ENCODE results near the gene XPNPEP2.

- TF ChIP-seq ATF6 (CRISPR knock-in tag; IDR thresholded peaks at IDR 0.05): no peak
- no peak for TF ChIP-seq ELF1 (tag; IDR thresholded peaks at IDR 0.05)
- no peak for TF ChIP-seq ZNF253 (CRISPR knock-in tag; conservative IDR thresholded peaks at IDR 0.05)
- no peak for TF ChIP-seq ARID4B (CRISPR knock-in tag; IDR thresholded peaks at IDR 0.05)
- TF ChIP-seq CTCF (IDR thresholded peaks at IDR 0.05 in 2 of 3, conservative IDR thresholded peaks at IDR 0.05 in 1 of 3; ENCODE audit: insufficient read depth in 2 of 3, low read depth in 1 of 3, low read length in 3 of 3): no peak
- TF ChIP-seq SNRNP70 (optimal IDR thresholded peaks at IDR 0.05; ENCODE audit: low read depth, low read length): no peak
- TF ChIP-seq DPF2 (IDR thresholded peaks at IDR 0.05): no peak
- no peak for TF ChIP-seq TBP (optimal IDR thresholded peaks at IDR 0.05; ENCODE audit: low read depth, low read length)
- TF ChIP-seq E2F6 (IDR thresholded peaks at IDR 0.05; ENCODE audit: borderline replicate concordance in 1 of 2, extremely low read depth in 1 of 2, insufficient read depth in 1 of 2, insufficient read length in 1 of 2, low read depth in 1 of 2, low read length in 1 of 2, poor library complexity in 1 of 2, severe bottlenecking in 1 of 2): no peak
- no peak for TF ChIP-seq ZNF318 (IDR thresholded peaks at IDR 0.05; ENCODE audit: borderline replicate concordance in 1 of 2, low read depth in 1 of 2)
- no peak for TF ChIP-seq ZNF644 (tag; IDR thresholded peaks at IDR 0.05; ENCODE audit: low read depth)
- TF ChIP-seq MAX (CRISPR knock-in tag; IDR thresholded peaks at IDR 0.05): no peak
- TF ChIP-seq NR2C1 (IDR thresholded peaks at IDR 0.05): no peak
- TF ChIP-seq NR2C1 (tag; IDR thresholded peaks at IDR 0.05): no peak
- TF ChIP-seq CBX3 (IDR thresholded peaks at IDR 0.05; ENCODE audit: borderline replicate concordance in 1 of 2, low read length in 2 of 2): no peak
These were observed 70.3 kb downstream of the XPNPEP2 start for GRCh38 chrX:129808829-129809796.

Data from K562 (cell line).